K562 (cell line): ENCODE data around the gene ATXN7L1. TPM values are rescaled to one million over a fixed set of nuclear protein-coding genes. Genes with fewer than 3 reads are reported as not detected.

ENCODE experiments used
- ATAC-seq: fragments of 200-7000 bp; cut with Tn5 transposase; 3 replicates; pipeline ENCODE4 v1.9.1; 2020; ENCODE audit warnings: moderate library complexity
- BruUV-seq: library from RNA; stranded (reverse); fragments of 400-500 nt; replicated peaks from 2 replicates; lab custom pipeline; 2021; lab: Mats Ljungman, UMichigan
- CTCF ChIA-PET: fragments of 300-600 bp; formaldehyde crosslinking; extraction: SDS; loops from one replicate; lab custom pipeline; 2021; ENCODE audit warnings: low intra/inter-chr PET ratio; lab: Yijun Ruan, JAX
- POLR2A ChIA-PET: fragments of 300-600, 350-650 bp; sonication (Branson Sonifier 250); formaldehyde crosslinking; extraction: SDS; loops from one replicate; lab custom pipeline; 2021; ENCODE audit warnings: antibody characterized with exemption, inconsistent platforms; lab: Yijun Ruan, JAX
- DNase-seq, 4 experiments: peaks; one replicate each; pipeline versions ENCODE4 v3.0.0 to v3.0.0-alpha.2; 2011 to 2018; ENCODE audit warnings: low spot score in 3 of 4, mixed read lengths in 3 of 4; ENCODE audit errors: extremely low read depth in 1 of 4
- FAIRE-seq: peaks from 2 replicates; lab custom pipeline; 2011; peaks lifted over from hg19 to GRCh38; lab: Jason Lieb, UNC
- H2AFZ ChIP-seq: 2 replicates; pipeline ENCODE4 v1.6.0; 2011; ENCODE audit warnings: low read depth, low read length, control low read depth, inconsistent platforms
- H3K27ac ChIP-seq: fragments of 200-600 bp; 3 replicates; pipeline ENCODE4 v1.8.0; 2011; ENCODE audit warnings: low read depth, mild to moderate bottlenecking, control low read depth, inconsistent platforms, low read length, moderate library complexity, mixed read lengths; ENCODE audit errors: extremely low read depth
- H3K27me3 ChIP-seq, 2 experiments: fragments of 300-600 bp in 1 of 2; 2 replicates in 1 of 2; 3 replicates in 1 of 2; pipeline versions ENCODE4 v1.6.0 to v1.8.0; 2011; ENCODE audit warnings: inconsistent platforms in 2 of 2, low read length in 2 of 2, mild to moderate bottlenecking in 1 of 2, mixed read lengths in 1 of 2, moderate library complexity in 1 of 2; ENCODE audit not compliant: control insufficient read depth in 2 of 2, insufficient read depth in 2 of 2
- H3K36me3 ChIP-seq: fragments of 300-600 bp; 3 replicates; pipeline ENCODE4 v1.8.0; 2011; ENCODE audit warnings: mild to moderate bottlenecking, low read length, inconsistent platforms; ENCODE audit not compliant: control insufficient read depth, insufficient read depth
- H3K4me1 ChIP-seq, 2 experiments: fragments of 200-600 bp in 1 of 2; replicated peaks in 1 of 2; 2 replicates in 1 of 2; 3 replicates in 1 of 2; pipeline versions ENCODE4 v1.5.1 to v1.8.0; 2011; ENCODE audit warnings: inconsistent platforms in 2 of 2, low read length in 2 of 2, mild to moderate bottlenecking in 1 of 2, mixed read lengths in 1 of 2, moderate library complexity in 1 of 2; ENCODE audit not compliant: control insufficient read depth in 2 of 2, insufficient read depth in 2 of 2
- H3K4me2 ChIP-seq: 2 replicates; pipeline ENCODE4 v1.6.1; 2011; ENCODE audit warnings: low read length, control low read depth, inconsistent platforms, mixed read lengths; ENCODE audit not compliant: insufficient read depth
- H3K4me3 ChIP-seq: fragments of 200-600 bp; sonication (generic), shearing (Covaris generic); 2 replicates; pipeline ENCODE4 v1.5.1; 2016; ENCODE audit warnings: control low read depth, inconsistent platforms
- H3K79me2 ChIP-seq: fragments of 200-600 bp; 3 replicates; pipeline ENCODE4 v1.8.0; 2011; ENCODE audit warnings: low read length, inconsistent platforms; ENCODE audit not compliant: control insufficient read depth, insufficient read depth
- H3K9ac ChIP-seq, 2 experiments: 2 replicates each; pipeline versions ENCODE4 v1.6.0 to v1.6.1; 2011; ENCODE audit warnings: low read depth in 2 of 2, low read length in 2 of 2, control low read depth in 1 of 2, inconsistent platforms in 1 of 2, mild to moderate bottlenecking in 1 of 2, mixed read lengths in 1 of 2; ENCODE audit not compliant: insufficient read depth in 1 of 2
- H3K9me1 ChIP-seq: one replicate; pipeline ENCODE4 v1.6.0; 2011; ENCODE audit warnings: inconsistent platforms, mild to moderate bottlenecking, low read length, moderate library complexity; ENCODE audit not compliant: control insufficient read depth, insufficient read depth
- H3K9me3 ChIP-seq: replicated peaks from 2 replicates; pipeline ENCODE4 v1.5.1; 2011; ENCODE audit warnings: low read depth, low read length, inconsistent platforms; ENCODE audit not compliant: control insufficient read depth, insufficient read depth
- H4K20me1 ChIP-seq: replicated peaks from 2 replicates; pipeline ENCODE4 v1.6.1; 2011; ENCODE audit warnings: low read length, inconsistent platforms, mixed read lengths; ENCODE audit not compliant: control insufficient read depth, insufficient read depth
- BACH1 ChIP-seq: fragments of 200-800 bp; sonication (Bioruptor generic); IDR thresholded peaks from 2 replicates; pipeline ENCODE4 v1.6.1; 2016; ENCODE audit warnings: missing genetic modification characterization, missing compliant biosample characterization
- BCOR ChIP-seq: fragments of 450-650 bp; IDR thresholded peaks from 2 replicates; pipeline ENCODE4 v1.6.1; 2016
- GTF2E2 ChIP-seq: fragments of 200-800 bp; sonication (Bioruptor generic); IDR thresholded peaks from 2 replicates; pipeline ENCODE4 v1.6.1; 2016; ENCODE audit warnings: missing genetic modification characterization, missing compliant biosample characterization
- MAFF ChIP-seq: IDR thresholded peaks from 2 replicates; pipeline ENCODE4 v1.6.1; 2012; ENCODE audit warnings: low read length, improper control_type of control experiment
- MAFG ChIP-seq: fragments of 450-650 bp; conservative IDR thresholded peaks from 2 replicates; pipeline ENCODE4 v1.6.1; 2016; ENCODE audit warnings: missing genetic modification characterization, missing compliant biosample characterization
- NFE2 ChIP-seq: IDR thresholded peaks from 2 replicates; pipeline ENCODE4 v1.6.1; 2014; ENCODE audit warnings: antibody characterized with exemption, low read depth
- NFE2L1 ChIP-seq: fragments of 450-650 bp; IDR thresholded peaks from 2 replicates; pipeline ENCODE4 v1.6.1; 2016; ENCODE audit warnings: missing genetic modification characterization, low read depth, mild to moderate bottlenecking, missing compliant biosample characterization, moderate library complexity, borderline replicate concordance
- ZNF121 ChIP-seq: sonication (generic); formaldehyde crosslinking; conservative IDR thresholded peaks from 2 replicates; pipeline ENCODE4 v1.8.0; 2022; ENCODE audit warnings: missing genetic modification reagents
- ZNF217 ChIP-seq: sonication (generic); formaldehyde crosslinking; IDR thresholded peaks from 2 replicates; pipeline ENCODE4 v1.8.0; 2022; ENCODE audit warnings: mild to moderate bottlenecking, missing genetic modification reagents
- ZNF24 ChIP-seq: fragments of 450-650 bp; IDR thresholded peaks from 2 replicates; pipeline ENCODE4 v1.6.1; 2016
- ZNF316 ChIP-seq: fragments of 450-650 bp; IDR thresholded peaks from 2 replicates; pipeline ENCODE4 v1.6.1; 2016
- WGBS: fragments of 100-300 bp; shearing (Covaris generic); methylation state at CpG from one replicate; pipeline ENCODE4 v1.1.6; 2016; ENCODE audit warnings: low coverage, mixed read lengths; ENCODE audit not compliant: insufficient coverage; ENCODE audit errors: missing lambda C conversion rate; 5-methylcytosine and 5-hydroxymethylcytosine counted together
- in situ Hi-C: fragments of 300-500 bp; cut with MboI; formaldehyde crosslinking; loops from 4 replicates; pipeline ENCODE4 v1.15.0; 2018; ENCODE audit warnings: inconsistent platforms, mixed read lengths
- intact Hi-C: fragments of 100-400 bp; cut with micrococcal nuclease; formaldehyde crosslinking; loops from 2 replicates; pipeline ENCODE4 v1.14.2; 2022
- polyA plus RNA-seq, 8 experiments: library from polyadenylated mRNA; depleted of rRNA in 4 of 8; stranded (reverse) in 5 of 8; unstranded in 3 of 8; fragments of >200 nt; fragmentation: Nextera tagmentation in 2 of 8; fragmentation: Illumina TruSeq in 1 of 8; extraction: Ambion mirVana in 2 of 8; extraction: Trizol in 1 of 8; gene quantifications; 2 replicates each; pipeline versions ENCODE4 v1.2.1 to v1.2.3, GENCODE V29; 2011 to 2014; ENCODE audit warnings: inconsistent platforms in 1 of 8, missing spikeins in 1 of 8
- total RNA-seq, 7 experiments: library from RNA; depleted of rRNA in 6 of 7; stranded (reverse); fragments of >200 nt in 6 of 7; fragmentation: Illumina TruSeq in 2 of 7; extraction: Trizol in 2 of 7; gene quantifications; 2 replicates each; pipeline versions ENCODE4 v1.2.1 to v1.2.3, GENCODE V29; 2011 to 2021; ENCODE audit warnings: low replicate concordance in 1 of 7
- TF ChIP-seq, protein P1 (sequence below): fragments of 450-650 bp; IDR thresholded peaks from 2 replicates; pipeline ENCODE4 v1.7.0; 2016; ENCODE audit warnings: borderline replicate concordance
- TF ChIP-seq, protein P2 (sequence below): fragments of 450-650 bp; IDR thresholded peaks from 2 replicates; pipeline ENCODE4 v1.6.1; 2017; ENCODE audit warnings: antibody characterized with exemption, mild to moderate bottlenecking
- TF ChIP-seq, protein P3 (sequence below), 3 experiments: fragments of 200-800 bp in 1 of 3; sonication (Bioruptor generic) in 1 of 3; sonication (generic) in 1 of 3; formaldehyde crosslinking in 1 of 3; IDR thresholded peaks; 2 replicates each; pipeline versions ENCODE4 v1.6.1 to v1.8.0; 2016 to 2022; ENCODE audit warnings: mild to moderate bottlenecking in 2 of 3, missing compliant biosample characterization in 2 of 3, missing genetic modification characterization in 2 of 3, missing genetic modification reagents in 1 of 3
- TF ChIP-seq, protein P4 (sequence below): sonication (generic); formaldehyde crosslinking; IDR thresholded peaks from 2 replicates; pipeline ENCODE4 v1.8.0; 2022; ENCODE audit warnings: missing genetic modification reagents, mild to moderate bottlenecking, moderate library complexity, borderline replicate concordance

ATXN7L1 gene
- total and polyA plus RNA-seq, 9 of the 15 experiments (the other 6 are each of a cell fraction or from before 2014, with no cell fraction given), result 6.6 to 13.7 (median 10.7) TPM

DNA sequence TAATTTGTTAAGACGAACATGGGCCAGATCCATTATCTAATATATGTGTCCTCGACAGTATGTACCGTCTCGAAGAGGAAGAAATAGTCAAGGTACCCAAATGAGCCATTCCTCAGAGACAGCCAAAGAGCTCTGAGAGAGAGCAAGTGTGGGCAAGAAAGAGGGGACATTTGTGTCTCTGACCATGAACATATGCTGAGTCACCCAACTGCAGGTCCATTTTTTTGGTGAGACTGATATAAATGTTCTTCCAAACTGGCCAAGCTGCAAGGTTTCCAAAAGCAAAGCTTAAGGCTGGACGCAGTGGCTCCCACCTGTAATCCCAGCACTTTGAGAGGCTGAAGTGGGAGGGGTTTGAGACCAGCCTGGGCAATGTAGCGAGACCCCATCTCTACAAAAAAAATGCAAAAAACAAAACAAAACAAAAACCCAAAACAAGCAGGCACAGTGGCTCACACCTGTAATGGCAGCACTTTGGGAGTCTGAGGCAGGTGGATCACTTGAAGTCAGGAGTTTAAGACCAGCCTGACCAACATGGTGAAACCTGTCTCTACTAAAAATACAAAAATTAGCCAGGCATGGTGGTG is 26.0 kb upstream of the ATXN7L1 start:
- BruUV-seq, result no TSS peak
- no peak overlapping the region for H3K9ac ChIP-seq
- TF ChIP-seq, protein P1, sequence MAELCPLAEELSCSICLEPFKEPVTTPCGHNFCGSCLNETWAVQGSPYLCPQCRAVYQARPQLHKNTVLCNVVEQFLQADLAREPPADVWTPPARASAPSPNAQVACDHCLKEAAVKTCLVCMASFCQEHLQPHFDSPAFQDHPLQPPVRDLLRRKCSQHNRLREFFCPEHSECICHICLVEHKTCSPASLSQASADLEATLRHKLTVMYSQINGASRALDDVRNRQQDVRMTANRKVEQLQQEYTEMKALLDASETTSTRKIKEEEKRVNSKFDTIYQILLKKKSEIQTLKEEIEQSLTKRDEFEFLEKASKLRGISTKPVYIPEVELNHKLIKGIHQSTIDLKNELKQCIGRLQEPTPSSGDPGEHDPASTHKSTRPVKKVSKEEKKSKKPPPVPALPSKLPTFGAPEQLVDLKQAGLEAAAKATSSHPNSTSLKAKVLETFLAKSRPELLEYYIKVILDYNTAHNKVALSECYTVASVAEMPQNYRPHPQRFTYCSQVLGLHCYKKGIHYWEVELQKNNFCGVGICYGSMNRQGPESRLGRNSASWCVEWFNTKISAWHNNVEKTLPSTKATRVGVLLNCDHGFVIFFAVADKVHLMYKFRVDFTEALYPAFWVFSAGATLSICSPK, result no peak
- TF ChIP-seq BCOR, result 0 out of 2 replicates have a peak, but pooled peaks have one; percentile 12
- peak; percentile 61 for TF ChIP-seq NFE2L1
- peak; percentile 78 for TF ChIP-seq MAFG (tag)
- TF ChIP-seq MAFF, result peak; percentile 14
- TF ChIP-seq, protein P2, sequence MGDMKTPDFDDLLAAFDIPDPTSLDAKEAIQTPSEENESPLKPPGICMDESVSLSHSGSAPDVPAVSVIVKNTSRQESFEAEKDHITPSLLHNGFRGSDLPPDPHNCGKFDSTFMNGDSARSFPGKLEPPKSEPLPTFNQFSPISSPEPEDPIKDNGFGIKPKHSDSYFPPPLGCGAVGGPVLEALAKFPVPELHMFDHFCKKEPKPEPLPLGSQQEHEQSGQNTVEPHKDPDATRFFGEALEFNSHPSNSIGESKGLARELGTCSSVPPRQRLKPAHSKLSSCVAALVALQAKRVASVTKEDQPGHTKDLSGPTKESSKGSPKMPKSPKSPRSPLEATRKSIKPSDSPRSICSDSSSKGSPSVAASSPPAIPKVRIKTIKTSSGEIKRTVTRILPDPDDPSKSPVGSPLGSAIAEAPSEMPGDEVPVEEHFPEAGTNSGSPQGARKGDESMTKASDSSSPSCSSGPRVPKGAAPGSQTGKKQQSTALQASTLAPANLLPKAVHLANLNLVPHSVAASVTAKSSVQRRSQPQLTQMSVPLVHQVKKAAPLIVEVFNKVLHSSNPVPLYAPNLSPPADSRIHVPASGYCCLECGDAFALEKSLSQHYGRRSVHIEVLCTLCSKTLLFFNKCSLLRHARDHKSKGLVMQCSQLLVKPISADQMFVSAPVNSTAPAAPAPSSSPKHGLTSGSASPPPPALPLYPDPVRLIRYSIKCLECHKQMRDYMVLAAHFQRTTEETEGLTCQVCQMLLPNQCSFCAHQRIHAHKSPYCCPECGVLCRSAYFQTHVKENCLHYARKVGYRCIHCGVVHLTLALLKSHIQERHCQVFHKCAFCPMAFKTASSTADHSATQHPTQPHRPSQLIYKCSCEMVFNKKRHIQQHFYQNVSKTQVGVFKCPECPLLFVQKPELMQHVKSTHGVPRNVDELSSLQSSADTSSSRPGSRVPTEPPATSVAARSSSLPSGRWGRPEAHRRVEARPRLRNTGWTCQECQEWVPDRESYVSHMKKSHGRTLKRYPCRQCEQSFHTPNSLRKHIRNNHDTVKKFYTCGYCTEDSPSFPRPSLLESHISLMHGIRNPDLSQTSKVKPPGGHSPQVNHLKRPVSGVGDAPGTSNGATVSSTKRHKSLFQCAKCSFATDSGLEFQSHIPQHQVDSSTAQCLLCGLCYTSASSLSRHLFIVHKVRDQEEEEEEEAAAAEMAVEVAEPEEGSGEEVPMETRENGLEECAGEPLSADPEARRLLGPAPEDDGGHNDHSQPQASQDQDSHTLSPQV, result no peak
- TF ChIP-seq BACH1 (tag), result no peak
- TF ChIP-seq NFE2, result peak; percentile 49
- TF ChIP-seq GTF2E2, result no peak
- TF ChIP-seq, protein P3, sequence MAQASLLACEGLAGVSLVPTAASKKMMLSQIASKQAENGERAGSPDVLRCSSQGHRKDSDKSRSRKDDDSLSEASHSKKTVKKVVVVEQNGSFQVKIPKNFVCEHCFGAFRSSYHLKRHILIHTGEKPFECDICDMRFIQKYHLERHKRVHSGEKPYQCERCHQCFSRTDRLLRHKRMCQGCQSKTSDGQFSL (CRISPR knock-in tag; IDR thresholded peaks at IDR 0.05), result no peak
- TF ChIP-seq, protein P3 (tag; IDR thresholded peaks at IDR 0.05), result no peak
- TF ChIP-seq, protein P4, sequence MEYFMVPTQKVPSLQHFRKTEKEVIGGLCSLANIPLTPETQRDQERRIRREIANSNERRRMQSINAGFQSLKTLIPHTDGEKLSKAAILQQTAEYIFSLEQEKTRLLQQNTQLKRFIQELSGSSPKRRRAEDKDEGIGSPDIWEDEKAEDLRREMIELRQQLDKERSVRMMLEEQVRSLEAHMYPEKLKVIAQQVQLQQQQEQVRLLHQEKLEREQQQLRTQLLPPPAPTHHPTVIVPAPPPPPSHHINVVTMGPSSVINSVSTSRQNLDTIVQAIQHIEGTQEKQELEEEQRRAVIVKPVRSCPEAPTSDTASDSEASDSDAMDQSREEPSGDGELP (CRISPR knock-in tag), result no peak
- no peak for TF ChIP-seq ZNF24
- no peak for TF ChIP-seq ZNF217 (CRISPR knock-in tag)
- peak; percentile 85 for TF ChIP-seq ZNF121 (CRISPR knock-in tag)
- peak; percentile 57 for TF ChIP-seq ZNF316

More for the DNA sequence above, 26.0 kb upstream of the ATXN7L1 start:
- Histone ChIP-seq H3K36me3 (no peaks in the 10 kb centered on the region), H3K27ac (no peak overlapping the region), H3K4me1 (no peaks in the 10 kb centered on the region), H3K9me1 (no peaks in the 10 kb centered on the region), H3K27me3 (peaks cover 8 to 28% of the 10 kb centered on the region in 2 experiments; a peak in 4 of 5 replicates), H3K79me2 (no peaks in the 10 kb centered on the region), H3K4me2 (no peak overlapping the region), H3K4me3 (no peak overlapping the region), H4K20me1 (no peaks in the 10 kb centered on the region), H2AFZ (no peak overlapping the region), H3K9me3 (no peaks in the 10 kb centered on the region)
- intact Hi-C loops, result no loop called here
- no peak for FAIRE-seq
- POLR2A ChIA-PET, result interaction anchor here (0.7 to 0.9 kb wide), 2 partner anchors 17 to 140 kb away, joined by 3 to 4 read pairs; no protein-coding TSS in a partner anchor
- CTCF ChIA-PET, result no interaction called here
- in situ Hi-C loops, result no loop called here
- no peak for DNase-seq
- no peak for ATAC-seq
- WGBS, result 12% methylated on average over 6 of the region's 6 CpGs
